Islet precursor cell (in vitro differentiated cells): ENCODE measurements around the gene BCO2.
A peak's percentile ranks its signal among the peaks of the same experiment; 100 is the strongest.
"Not testable (repeated sequence)": the region's sequence is repeated elsewhere in the genome, so short reads cannot be mapped to it uniquely, and the experiment has no call there.

Source experiments
- DNase-seq: peaks from one replicate; pipeline ENCODE4 v3.0.0-alpha.2; 2018

Gene BCO2, protein sequence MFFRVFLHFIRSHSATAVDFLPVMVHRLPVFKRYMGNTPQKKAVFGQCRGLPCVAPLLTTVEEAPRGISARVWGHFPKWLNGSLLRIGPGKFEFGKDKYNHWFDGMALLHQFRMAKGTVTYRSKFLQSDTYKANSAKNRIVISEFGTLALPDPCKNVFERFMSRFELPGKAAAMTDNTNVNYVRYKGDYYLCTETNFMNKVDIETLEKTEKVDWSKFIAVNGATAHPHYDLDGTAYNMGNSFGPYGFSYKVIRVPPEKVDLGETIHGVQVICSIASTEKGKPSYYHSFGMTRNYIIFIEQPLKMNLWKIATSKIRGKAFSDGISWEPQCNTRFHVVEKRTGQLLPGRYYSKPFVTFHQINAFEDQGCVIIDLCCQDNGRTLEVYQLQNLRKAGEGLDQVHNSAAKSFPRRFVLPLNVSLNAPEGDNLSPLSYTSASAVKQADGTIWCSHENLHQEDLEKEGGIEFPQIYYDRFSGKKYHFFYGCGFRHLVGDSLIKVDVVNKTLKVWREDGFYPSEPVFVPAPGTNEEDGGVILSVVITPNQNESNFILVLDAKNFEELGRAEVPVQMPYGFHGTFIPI

DNA sequence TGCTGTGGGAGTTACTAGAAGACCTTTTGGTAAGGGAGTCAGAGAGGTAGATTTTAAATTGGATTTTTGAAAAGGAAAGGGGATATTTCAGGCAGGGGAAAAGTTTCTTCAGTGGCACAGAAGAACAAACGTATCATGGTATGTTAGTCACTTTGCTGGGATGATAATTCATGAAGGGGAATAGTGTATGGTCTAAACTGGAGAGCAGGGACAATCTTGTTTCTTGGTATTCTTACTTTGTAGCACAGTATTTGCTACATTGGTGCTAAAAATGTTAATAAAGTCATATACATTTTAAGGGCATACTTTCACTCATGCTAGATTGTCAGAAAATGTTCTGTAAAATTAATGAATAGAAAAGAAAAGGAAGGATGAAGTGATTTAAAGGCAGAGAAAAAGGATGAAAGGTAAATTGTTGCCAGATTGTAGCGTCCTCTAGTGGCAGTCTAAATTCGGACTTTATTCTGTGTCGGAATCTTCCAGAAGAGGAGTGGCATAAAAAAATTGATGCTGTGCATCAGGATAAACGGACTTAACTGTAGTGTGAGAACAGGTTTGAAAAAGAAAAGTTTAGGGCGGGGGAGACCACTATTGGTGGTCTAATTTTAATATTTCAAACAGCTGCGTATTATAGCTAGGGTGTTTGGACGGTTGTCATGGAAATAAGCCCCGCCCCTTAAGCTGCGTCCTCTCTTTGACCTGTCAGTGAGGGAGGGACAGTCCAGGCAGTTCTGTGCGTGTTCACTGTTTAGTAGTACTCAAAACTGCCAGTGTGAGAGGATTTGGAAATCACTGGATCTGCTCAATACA, at the start of gene BCO2:
Gene BCO2, plus strand, starts transcription at position 724 of the 810 bp plus-strand sequence. CDS start 90 bp downstream, outside the sequence.
- peak; percentile 82 for DNase-seq

DNA sequence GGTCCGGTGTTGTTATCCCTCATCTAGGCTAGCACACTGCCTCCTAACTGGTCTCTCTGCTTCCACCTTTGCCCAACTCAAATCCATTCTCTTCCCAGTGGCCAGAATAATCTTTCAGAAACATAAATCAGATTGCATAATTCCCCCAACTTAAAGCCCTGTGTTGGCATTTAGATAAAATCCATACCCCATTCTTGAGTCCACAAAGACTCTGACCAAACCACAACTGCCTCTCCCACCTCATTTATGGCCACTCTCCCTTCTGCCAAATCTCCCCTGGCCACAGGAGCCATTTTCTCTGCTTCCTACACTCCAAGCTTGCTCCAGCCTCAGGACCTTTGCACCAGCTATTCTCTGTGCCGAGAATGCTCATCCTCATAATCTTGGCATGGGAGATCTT, 48.3 kb upstream of the BCO2 start:
- DNase-seq, result no peak

DNA sequence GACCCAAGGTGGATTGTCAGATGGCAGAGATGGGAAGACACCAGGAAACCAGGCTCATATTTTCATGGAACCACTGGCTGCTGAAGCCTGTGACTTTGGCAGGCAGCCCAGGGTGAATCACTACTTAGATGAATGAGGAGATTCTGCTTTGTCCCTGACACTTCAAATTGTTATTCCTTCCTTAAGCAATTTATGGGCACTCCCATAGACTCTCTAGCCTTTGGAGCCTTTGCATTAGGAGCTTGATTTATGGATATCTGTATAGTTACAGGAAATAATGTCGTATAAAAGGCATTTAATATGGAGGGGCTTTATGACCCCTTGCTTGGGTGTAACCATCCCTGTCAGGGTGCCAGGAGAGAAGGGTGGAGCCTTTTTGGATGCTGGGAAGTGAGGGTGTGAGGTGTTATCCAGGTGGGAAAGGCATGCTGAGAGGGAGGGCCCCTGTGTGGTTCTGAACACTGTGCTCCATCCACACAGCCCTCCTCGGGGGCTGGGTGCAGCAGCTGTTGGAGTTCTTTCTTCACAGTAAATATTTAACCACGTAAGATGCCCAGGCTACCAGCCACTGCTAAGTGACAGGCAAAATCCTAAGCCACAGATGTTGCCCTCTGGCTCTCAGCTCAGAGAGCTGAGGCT, 46.7 kb upstream of the BCO2 start:
- no peak for DNase-seq

DNA sequence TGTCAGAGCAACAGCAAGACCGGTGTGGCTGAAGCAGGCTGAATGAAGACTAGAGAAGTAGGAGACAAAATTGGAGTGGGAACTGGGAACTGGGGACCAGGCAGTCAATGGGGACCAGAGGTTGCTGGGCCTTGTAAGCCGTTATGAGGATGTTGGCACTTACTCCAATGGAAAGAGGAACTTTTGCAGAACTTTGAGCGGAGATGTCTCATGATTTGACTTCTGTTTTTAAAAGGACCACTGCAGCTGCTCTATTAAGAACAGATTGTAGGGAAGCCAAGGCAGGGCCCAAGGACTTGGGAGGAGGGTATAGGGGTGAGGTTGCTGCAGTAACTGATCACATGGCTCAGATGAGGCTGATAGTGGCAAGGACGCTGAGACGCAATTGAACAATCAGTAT, 45.7 kb upstream of the BCO2 start:
- no peak for DNase-seq

DNA sequence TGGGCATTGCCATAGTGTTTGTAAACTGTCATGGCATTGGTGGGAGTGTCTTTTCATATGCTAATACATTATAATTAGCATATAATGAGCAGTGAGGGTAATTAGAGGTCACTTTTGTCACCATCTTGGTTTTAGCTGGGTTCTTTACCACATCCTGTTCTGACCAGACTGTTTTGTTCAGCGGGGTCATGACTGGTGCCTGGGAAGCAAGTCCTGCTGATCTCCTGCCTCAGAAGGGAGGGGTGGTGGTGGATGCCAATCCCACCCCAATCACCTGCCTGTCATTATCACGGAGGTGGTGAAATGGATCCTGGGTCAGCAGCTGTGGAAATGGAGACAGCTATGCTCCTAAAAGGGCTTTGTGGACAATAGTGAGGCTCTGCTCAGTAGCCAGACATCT, 42.6 kb upstream of the BCO2 start:
- DNase-seq, result no peak

DNA sequence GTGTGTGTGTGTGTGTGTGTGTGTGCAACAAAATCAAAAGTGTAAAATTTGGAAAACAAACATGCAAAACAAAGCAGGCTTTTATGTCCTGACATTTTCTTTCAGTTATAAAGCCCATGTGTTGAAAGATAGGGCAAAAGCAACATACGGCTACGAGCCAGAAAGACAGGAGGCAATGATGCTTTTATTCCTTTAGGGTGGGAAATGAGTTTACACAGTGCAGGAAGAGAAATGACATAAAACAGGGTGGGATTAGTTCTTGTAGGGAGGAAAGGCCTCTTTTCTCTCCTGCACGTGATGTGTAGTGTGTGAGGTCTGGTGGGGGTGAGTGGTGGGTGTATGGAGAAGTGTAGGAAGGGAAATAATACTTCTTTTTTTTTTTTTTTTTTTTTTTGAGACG, 40.8 kb upstream of the BCO2 start:
- DNase-seq, result no peak

DNA sequence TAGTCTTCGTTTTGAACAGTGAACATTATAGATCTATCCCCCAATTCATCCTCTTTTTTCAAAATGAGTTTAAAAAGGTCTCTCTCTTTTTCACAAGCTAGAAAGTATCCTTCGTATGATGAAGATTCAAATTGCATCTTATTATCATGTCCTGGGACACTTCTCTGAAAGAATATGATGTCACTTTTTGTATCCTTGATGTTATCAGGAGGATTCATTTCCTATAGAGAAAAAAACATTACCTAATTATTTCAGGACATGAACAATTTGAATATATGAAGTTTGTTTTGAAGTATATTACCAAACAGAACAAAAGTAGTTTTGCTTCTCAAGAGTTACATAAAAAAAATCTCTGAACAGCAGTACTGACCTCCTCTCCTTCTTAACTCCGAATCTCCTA, 31.7 kb upstream of the BCO2 start:
- no peak for DNase-seq

DNA sequence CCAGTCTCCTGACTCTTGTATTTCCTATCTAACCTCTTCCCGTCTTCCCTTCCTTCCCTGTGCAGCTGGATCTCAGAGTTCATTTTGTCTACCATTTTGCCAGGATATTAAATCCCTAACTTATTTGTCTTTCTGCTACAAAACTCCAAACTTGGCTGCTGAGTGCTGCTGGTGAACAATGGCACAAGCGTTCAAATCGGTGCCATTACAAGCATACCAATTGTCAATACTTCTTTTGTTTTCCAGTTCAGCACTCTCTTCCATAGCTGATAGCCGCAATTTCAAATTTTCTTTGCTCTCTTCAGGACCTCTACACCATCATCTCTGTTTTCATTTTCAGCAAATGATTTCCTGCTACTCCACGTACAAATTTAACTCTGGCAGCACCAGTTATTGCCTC, 24.8 kb upstream of the BCO2 start:
- no peak for DNase-seq

DNA sequence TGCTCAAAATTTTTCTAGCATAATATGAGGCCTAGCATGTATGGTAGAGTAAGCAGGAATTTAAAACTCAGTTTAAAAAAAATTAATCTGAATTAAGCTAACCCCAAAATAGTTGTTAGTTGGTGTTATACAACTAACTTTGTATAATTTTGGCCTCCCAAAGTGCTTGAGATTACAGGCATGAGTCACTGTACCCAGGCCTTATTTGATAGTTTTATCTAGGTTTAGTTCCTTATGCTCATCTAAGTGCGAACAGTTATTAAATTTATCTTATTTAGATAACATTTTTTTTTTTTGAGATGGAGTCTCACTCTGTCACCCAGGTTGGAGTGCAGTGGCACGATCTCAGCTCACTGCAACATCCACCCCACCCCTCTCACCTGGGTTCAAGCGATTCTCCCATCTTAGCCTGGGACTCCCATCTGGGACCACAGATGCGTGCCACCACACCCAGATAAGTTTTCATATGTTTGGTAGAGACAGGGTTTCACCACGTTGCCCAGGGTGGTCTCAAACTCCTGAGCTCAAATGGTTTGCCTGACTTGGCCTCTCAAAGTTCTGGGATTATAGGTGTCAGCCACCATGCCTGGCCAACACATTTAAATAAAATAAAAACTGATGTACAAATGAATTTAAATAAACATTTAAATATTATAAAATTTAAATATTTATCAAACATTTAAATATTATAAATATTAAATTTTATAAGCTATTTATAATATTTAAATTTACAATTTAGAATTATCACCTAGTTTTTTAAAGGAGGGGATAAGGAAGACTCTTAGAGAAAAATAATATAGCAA, 19.0 kb upstream of the BCO2 start:
- DNase-seq, result no peak

DNA sequence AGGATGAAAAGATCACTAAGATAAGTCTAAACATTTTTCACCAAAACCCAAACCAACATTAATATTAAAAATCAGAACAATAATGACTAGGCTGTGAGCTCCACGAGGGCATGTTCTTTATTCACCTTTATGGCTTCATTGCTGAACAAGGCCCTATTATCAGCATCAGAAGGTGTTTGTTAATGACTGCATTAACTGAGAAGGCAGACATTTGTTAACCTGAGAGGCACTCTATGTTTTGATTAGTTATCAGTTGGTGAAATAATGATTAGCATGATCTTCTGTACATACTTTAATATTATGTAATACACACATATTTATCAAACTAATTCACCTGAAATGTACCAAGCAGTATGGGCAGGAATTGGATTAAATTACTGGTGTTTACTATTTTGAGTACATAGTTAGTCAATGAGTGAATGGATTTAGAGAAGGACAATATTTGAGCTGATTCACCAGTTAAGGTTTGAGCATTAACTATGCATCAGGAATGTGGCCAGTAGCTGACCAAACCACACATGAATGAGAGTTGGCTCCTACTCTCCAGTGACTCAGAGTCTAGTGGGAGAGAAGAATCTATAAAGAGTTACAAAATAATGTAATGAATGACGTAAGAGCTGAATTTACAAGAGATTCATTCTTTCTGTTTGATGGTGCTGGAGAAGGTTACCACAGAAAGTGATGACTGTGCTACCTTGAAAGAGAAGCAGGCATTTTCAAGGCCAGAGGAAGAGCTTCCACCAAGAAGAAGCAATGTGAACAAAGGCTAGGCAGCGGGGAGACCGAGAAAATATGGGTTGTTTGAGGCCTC, 18.2 kb upstream of the BCO2 start:
- DNase-seq, result peak; percentile 68

DNA sequence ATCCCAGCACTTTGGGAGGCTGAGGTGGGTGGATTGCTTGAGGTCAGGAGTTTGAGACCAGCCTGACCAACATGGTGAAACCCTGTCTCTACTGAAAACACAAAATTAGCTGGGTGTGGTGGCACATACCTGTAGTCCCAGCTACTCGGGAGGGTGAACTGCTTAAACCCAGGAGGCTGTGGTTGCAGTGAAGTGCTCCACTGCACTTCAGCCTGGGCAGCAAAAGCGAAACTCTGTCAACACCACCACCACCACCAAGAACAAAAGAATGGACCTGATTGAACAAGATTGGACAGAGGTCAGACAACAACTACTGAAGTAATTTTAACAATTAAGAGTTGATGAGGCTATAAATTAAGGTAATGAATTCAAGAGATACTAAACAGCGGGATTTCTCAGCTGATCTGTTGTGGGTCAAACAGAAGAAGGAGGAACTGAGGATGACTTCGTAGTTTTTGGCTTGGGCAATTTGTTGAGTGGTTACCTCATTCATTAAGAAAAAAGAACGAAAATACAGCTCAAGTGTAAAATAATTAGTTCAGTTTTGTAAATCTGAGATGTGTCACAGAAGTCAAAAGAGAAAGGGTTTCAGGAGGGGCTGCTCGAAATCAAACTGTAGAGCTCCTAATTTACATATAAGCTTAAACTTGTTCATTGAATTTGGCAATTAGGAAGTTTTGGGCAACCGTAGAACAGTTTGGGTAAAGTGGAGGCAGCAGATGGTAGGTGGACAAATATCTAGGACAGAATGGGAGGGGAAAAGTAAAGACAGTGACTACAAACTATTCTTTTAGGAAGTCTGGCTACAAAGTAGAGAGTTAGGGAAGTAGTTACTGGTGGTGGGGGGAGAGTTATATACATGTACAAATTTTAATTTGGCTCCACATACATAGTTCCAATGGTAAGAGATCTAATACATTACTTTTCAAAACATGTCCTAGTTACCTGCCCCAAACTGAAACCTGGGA, 15.9 kb upstream of the BCO2 start:
- DNase-seq, result no peak

DNA sequence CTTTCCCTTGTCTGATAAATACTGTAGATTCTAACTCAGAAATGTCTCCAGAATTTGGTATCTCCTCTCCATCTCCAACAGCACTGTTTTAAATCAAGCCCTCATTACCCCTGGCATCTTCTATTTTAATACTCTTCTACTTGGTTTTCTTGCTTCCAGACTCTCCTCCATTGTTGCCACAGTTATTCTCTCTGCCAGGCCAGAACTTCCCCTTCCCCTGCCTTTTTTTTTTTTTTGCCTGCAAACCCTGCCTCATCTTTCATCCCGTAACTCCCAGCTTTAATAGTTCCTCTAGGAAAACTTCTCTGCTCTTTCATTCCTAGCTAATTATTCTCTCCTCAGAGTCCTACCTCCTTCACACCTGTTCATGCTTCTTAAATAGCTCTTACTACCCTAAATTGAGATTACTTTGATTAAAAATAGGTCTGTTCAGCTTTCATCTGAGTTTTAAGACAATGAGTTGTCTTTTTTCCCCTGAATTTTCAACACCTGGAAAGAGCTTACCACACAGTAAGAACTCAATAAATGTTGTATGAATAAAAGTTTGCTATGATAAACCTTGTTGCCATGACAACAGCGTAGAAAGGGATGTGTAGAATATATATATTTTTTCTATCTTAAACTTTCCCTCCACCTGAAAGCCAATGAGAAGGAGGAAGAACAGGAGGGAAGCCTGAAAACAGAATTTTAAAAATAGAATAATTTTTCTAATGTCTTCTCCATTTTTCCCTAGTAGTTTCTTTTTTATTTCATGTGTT, 15.0 kb upstream of the BCO2 start:
- DNase-seq, result no peak

DNA sequence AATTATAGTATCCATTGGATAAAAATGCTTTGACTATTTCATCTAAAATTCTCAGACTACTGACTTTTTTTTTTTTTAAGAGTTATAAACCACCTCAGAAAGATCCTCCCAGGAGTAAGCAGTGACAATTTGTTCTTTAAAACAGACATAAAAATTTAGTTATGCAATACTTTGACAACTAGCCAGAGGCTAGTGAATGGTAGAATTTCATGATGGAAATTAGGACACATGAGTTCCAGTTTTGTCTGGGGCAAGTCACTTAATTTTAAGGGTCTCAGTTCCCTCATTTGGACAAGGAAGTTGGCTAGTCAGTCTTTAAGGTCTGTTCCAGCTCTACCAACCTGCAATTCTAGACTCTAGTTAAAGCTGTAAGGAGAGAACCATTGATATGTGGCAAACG, 14.3 kb upstream of the BCO2 start:
- no peak for DNase-seq

DNA sequence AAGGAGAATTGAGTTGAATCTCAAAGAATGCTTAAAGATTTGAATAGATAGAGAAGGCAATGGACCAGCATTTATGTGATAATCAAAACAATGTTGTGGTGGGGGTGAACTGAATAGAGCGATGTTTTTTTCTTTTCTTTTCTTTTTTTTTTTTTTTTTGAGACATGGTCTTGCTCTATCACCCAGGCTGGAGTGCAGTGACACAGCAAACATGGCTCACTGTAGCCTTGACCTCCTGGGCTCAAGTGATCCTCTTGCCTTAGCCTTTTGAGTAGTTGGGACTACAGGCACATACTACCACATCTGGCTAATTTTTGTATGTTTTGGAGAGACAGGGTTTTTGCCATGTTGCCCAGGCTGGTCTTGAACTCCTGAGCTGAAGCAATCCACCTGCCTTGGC, 13.1 kb upstream of the BCO2 start:
- not testable (repeated sequence) for DNase-seq

DNA sequence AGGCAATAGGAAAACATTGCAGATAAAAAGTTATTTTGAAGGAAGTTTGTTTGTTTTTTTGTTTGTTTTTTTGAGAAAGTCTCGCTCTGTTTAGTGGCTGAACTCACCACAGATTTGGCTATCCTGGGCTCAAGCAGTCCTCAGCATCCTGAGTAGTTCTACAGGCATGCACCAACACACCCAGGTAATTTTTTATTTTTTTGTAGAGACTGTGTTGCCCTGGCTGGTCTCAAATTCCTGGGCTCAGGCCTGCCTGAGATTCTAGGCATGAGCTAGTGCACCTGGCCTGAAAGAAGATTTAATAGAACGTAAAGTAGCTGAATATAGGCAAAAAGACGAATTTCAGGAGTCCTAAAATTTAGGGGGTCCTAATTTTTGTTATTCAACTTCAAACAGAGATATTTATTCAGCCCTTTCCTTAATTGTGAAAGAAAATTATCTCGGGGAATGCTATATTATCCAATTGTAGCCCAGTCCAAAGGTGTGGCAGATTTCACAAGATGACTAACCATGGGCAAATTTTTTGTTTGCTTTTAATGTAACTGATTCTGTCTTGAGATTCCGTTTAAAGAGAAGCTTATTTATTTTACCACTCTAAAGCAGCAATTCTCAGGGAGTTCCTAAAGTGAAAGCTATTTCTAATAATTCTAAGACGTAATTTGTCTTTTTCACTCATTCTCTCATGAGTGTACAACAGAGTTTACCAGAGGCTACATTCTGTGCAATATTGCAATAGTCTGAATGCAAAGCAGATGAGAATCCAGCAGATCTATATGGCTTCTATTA, 12.4 kb upstream of the BCO2 start:
- no peak for DNase-seq

DNA sequence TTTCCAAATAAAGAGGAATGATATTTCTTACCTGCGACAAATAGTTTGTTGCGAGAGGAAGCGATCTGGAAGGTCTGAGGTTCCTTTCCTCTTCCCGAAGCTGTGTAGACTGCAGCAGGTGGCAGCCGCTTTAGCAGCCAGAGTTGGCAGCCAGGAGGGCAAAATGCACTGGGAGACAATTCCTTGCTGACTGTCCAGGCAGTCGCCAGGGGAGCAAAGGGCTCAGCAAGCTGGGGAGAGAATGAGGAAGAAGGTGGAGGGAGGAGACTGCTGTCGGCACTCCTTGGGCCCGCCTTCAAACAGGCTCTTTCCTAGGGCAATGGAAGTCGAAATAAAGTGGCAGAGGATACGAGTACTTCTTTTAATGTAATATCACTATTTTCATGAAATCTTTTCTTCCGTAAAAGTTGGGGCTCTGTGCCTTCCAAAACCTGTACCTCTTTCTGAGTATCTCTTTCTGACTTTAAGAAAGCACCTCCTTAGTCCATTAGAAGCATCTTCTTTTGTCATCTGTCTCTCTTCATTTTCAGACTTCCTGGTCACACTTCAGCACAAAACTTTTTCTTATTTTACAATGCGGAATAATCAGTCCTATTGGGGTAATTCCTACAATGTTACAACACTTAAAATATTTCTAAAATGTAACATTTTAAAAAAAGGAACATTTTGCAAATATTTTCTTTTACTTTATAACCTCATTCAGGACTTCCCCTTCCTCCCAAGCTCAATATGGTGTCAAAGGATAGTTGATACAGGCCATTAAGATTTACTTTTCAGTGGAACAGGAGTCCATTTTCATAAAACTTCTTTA, 11.2 kb upstream of the BCO2 start, which contains the start of gene IL18:
Gene IL18, minus strand, starts transcription at position 220 of the 811 bp plus-strand sequence. CDS start 9,041 bp downstream, outside the sequence.
- DNase-seq, result peak; percentile 69

DNA sequence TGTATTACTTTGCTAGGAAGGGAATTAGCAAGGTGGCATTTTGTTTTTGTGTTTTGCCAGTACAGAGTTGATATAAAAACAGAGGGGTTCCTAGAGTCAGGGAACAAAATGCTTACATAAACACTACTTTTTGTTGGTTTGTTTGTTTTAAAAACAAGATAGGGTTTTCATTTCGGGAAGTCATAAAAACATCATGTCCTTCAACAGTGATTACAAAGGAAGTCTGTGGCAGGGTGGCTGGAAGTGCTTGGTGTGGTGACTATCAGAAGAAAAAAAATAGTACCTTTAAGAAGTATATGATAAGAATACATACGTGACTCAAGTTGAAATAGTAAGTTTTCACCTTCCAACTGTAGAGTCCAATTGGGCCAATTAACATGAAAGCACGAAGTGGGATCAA, 10.3 kb upstream of the BCO2 start:
- no peak for DNase-seq

DNA sequence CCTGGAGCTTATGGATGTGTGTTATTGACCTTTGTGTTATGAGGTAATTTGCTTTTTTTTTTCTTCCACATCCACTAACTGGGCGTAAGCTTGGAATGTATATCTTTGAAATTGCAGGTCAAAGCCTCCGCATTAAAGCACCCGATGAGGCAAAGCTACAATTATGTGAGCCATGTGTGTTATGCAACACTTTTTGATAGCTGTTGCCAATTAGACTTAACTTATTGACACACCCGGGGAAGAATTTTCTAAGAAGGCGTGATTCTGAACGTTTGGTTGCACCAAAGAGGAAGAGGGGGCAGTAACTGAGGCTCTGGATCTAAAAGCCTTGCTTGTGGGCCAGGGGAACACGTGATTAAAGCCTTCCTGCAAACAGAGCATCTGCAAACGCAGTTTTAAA, 8.8 kb upstream of the BCO2 start:
- no peak for DNase-seq
